ENCODE measurements around the gene ING5.

ING5 gene

GRCh38 chr2:241666627-241667400, 35.0 kb upstream of the ING5 start:
- H3K4me3 ChIP-seq (ENCODE audit: low read length), result peak overlapping the region; percentile 14
- no peak for TF ChIP-seq CTCF (conservative IDR thresholded peaks at IDR 0.05; ENCODE audit: low read depth, low read length)
- no peak for DNase-seq (ENCODE audit: low read depth)

- H3K4me3 ChIP-seq (ENCODE audit: low read length), result no peak overlapping the region
- TF ChIP-seq CTCF (conservative IDR thresholded peaks at IDR 0.05; ENCODE audit: low read depth, low read length), result no peak
- DNase-seq (ENCODE audit: low read depth), result no peak
These were observed 33.5 kb upstream of the ING5 start for GRCh38 chr2:241668354-241668753.

- no peak overlapping the region for H3K4me3 ChIP-seq (ENCODE audit: low read length)
- no peak for TF ChIP-seq CTCF (conservative IDR thresholded peaks at IDR 0.05; ENCODE audit: low read depth, low read length)
- DNase-seq (ENCODE audit: low read depth), result no peak
These were observed 33.0 kb upstream of the ING5 start for GRCh38 chr2:241668839-241669238.

GRCh38 chr2:241670333-241671110, 31.3 kb upstream of the ING5 start:
- no peak for TF ChIP-seq CTCF (conservative IDR thresholded peaks at IDR 0.05; ENCODE audit: low read depth, low read length)
- no peak for DNase-seq (ENCODE audit: low read depth)
- no peak overlapping the region for H3K4me3 ChIP-seq (ENCODE audit: low read length)

GRCh38 chr2:241671457-241672240, 30.2 kb upstream of the ING5 start:
- TF ChIP-seq CTCF (conservative IDR thresholded peaks at IDR 0.05; ENCODE audit: low read depth, low read length), result no peak
- DNase-seq (ENCODE audit: low read depth), result no peak
- no peak overlapping the region for H3K4me3 ChIP-seq (ENCODE audit: low read length)

- H3K4me3 ChIP-seq (ENCODE audit: low read length), result no peak overlapping the region
- no peak for DNase-seq (ENCODE audit: low read depth)
- no peak for TF ChIP-seq CTCF (conservative IDR thresholded peaks at IDR 0.05; ENCODE audit: low read depth, low read length)
These were observed 29.3 kb upstream of the ING5 start for GRCh38 chr2:241672243-241673188.
